DOHH2 (cell line): ENCODE measurements around the gene LHX6.

ENCODE experiments used
- H3F3A ChIP-seq: fragments of 200-600 bp; sonication (generic), shearing (Covaris generic); 2 replicates; pipeline ENCODE4 v1.6.0; 2016; ENCODE audit warnings: antibody characterized with exemption, mild to moderate bottlenecking; ENCODE audit not compliant: control insufficient read depth, insufficient read depth
- H3K27ac ChIP-seq: fragments of 200-600 bp; sonication (generic); 2 replicates; pipeline ENCODE4 v1.5.1; 2014; ENCODE audit warnings: low read depth, mild to moderate bottlenecking, low read length, moderate library complexity
- H3K27me3 ChIP-seq: fragments of 200-600 bp; sonication (generic); 2 replicates; pipeline ENCODE4 v1.6.1; 2014; ENCODE audit warnings: mild to moderate bottlenecking, low read length, mixed read lengths; ENCODE audit not compliant: control insufficient read depth
- H3K36me3 ChIP-seq: fragments of 200-600 bp; sonication (generic); 2 replicates; pipeline ENCODE4 v1.6.1; 2014; ENCODE audit warnings: mild to moderate bottlenecking, low read length, moderate library complexity, mixed read lengths; ENCODE audit not compliant: control insufficient read depth
- H3K4me1 ChIP-seq: fragments of 200-600 bp; sonication (generic); 2 replicates; pipeline ENCODE4 v1.6.1; 2014; ENCODE audit warnings: mild to moderate bottlenecking, low read length, mixed read lengths; ENCODE audit not compliant: control insufficient read depth
- H3K4me2 ChIP-seq: fragments of 200-600 bp; sonication (generic); 2 replicates; pipeline ENCODE4 v1.6.0; 2014; ENCODE audit warnings: mild to moderate bottlenecking, low read length, moderate library complexity
- H3K4me3 ChIP-seq: fragments of 200-600 bp; sonication (generic); 2 replicates; pipeline ENCODE4 v1.5.1; 2014; ENCODE audit warnings: mild to moderate bottlenecking, low read length, mixed read lengths
- H3K79me2 ChIP-seq: fragments of 200-600 bp; sonication (generic); 2 replicates; pipeline ENCODE4 v1.6.1; 2014; ENCODE audit warnings: mild to moderate bottlenecking, low read length, mixed read lengths; ENCODE audit not compliant: control insufficient read depth
- H3K9me2 ChIP-seq: fragments of 200-600 bp; sonication (generic); replicated peaks from 2 replicates; pipeline ENCODE4 v1.6.1; 2014; ENCODE audit warnings: mild to moderate bottlenecking, low read length, mixed read lengths; ENCODE audit not compliant: control insufficient read depth
- H3K9me3 ChIP-seq: fragments of 200-600 bp; sonication (generic); 2 replicates; pipeline ENCODE4 v1.6.1; 2014; ENCODE audit warnings: antibody characterized with exemption, low read length, mixed read lengths; ENCODE audit not compliant: control insufficient read depth, insufficient read depth
- H4K20me1 ChIP-seq: fragments of 200-600 bp; sonication (generic); 2 replicates; pipeline ENCODE4 v1.6.0; 2014; ENCODE audit warnings: low read depth, mild to moderate bottlenecking, antibody characterized with exemption, low read length, moderate library complexity; ENCODE audit not compliant: control insufficient read depth, insufficient read depth
- EZH2phosphoT487 ChIP-seq: fragments of 200-600 bp; sonication (generic); IDR thresholded peaks from 2 replicates; pipeline ENCODE4 v1.6.1; 2017; ENCODE audit warnings: borderline replicate concordance, mild to moderate bottlenecking, antibody characterized with exemption, low read length, moderate library complexity, mixed read lengths
- TF ChIP-seq, protein P1 (sequence below): fragments of 200-600 bp; sonication (generic); IDR thresholded peaks from one replicate; pipeline ENCODE4 v1.5.1; 2014; ENCODE audit warnings: antibody characterized with exemption, mild to moderate bottlenecking, low read depth, low read length; ENCODE audit not compliant: poor library complexity, severe bottlenecking

Gene LHX6

DNA sequence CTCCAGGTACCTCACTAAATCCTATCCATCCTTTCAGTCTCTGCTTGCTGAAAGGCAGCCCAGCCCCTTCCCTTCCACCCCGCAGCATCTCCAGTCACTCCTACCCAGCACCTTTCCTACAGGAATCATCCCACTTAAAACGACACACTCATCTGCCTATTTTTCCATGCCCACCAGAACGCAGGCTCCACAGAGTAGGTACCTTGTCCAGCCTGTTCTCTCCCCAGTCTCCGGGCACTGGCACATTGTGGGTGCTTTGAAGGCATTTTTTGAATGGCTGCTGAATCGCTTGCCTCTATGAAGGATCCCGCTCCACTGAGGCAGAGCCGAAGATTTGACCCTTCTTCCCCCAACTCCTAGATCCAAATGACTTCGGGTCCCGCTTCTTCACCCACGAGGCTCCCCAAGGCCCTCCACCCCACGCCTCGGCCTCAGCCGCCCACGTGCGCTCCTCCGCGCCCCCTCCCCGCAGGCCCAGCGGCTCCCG, 15.6 kb downstream of the LHX6 start:
- Histone ChIP-seq H3K27ac (no peak overlapping the region), H3K4me2 (no peak overlapping the region), H3K79me2 (no peaks in the 10 kb centered on the region), H3K36me3 (no peaks in the 10 kb centered on the region), H3K4me3 (no peak overlapping the region), H3K4me1 (no peaks in the 10 kb centered on the region), H3K9me2 (no peaks in the 10 kb centered on the region), H3K9me3 (no peaks in the 10 kb centered on the region), H3F3A (no peaks in the 10 kb centered on the region), H3K27me3 (peaks cover 7% of the 10 kb centered on the region), H4K20me1 (no peaks in the 10 kb centered on the region)
- no peak for TF ChIP-seq EZH2phosphoT487
- TF ChIP-seq, protein P1, sequence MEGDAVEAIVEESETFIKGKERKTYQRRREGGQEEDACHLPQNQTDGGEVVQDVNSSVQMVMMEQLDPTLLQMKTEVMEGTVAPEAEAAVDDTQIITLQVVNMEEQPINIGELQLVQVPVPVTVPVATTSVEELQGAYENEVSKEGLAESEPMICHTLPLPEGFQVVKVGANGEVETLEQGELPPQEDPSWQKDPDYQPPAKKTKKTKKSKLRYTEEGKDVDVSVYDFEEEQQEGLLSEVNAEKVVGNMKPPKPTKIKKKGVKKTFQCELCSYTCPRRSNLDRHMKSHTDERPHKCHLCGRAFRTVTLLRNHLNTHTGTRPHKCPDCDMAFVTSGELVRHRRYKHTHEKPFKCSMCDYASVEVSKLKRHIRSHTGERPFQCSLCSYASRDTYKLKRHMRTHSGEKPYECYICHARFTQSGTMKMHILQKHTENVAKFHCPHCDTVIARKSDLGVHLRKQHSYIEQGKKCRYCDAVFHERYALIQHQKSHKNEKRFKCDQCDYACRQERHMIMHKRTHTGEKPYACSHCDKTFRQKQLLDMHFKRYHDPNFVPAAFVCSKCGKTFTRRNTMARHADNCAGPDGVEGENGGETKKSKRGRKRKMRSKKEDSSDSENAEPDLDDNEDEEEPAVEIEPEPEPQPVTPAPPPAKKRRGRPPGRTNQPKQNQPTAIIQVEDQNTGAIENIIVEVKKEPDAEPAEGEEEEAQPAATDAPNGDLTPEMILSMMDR, result no peak

DNA sequence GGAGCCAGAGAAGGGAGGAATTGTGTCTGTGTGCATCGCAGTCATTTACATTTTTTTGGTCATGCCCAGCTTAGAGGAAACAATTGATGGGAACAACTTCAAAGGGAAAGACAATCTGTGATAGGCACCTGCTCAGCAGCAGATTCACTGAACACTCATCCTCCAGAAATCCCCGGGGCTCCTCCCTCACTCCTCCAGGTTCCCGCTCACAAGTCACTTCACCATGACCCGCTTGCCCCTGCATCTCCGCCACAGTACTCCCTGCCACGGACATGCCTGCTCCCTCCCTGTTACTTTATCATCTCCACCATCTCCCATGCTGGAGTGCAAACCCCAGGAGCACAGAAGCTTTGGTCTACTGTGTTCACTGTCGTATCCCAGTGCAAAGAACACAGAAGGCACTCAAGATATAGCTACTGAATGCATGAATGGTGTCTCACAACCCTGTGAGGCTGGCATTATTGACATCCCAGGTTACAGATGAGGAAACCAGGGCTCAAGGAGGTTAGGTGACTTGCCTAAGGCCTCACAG, 16.2 kb downstream of the LHX6 start:
- no peaks in the 10 kb centered on the region for H3K9me2 ChIP-seq
- no peaks in the 10 kb centered on the region for H3K79me2 ChIP-seq
- no peak overlapping the region for H3K4me2 ChIP-seq
- H3K9me3 ChIP-seq, result no peaks in the 10 kb centered on the region
- H4K20me1 ChIP-seq, result no peaks in the 10 kb centered on the region
- no peaks in the 10 kb centered on the region for H3K36me3 ChIP-seq
- TF ChIP-seq, protein P1, result no peak
- no peak for TF ChIP-seq EZH2phosphoT487
- no peaks in the 10 kb centered on the region for H3K4me1 ChIP-seq
- no peaks in the 10 kb centered on the region for H3F3A ChIP-seq
- no peak overlapping the region for H3K4me3 ChIP-seq
- peaks cover 6% of the 10 kb centered on the region; the same call in 1 of the 2 replicates for H3K27me3 ChIP-seq
- H3K27ac ChIP-seq, result no peak overlapping the region

DNA sequence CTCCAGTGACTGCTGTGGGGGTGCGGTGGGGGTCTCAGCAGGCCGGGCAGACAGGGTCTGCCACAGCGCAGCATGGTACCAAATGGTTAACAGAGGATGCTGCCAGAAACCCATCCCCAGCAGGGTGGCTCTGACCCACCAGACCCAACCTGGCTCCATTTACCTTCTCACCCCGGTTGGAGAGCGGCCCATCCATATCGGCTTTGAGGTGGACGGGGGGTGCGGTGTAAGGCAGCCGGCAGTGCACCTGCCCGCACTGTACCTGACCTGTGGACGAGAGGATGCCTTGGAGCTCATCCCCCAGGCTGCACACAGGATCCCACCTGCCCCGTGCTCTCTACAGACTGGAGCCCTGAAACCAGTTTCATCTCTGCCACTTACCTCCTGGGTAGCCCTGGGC, 19.3 kb downstream of the LHX6 start:
- Histone ChIP-seq H3K79me2 (no peaks in the 10 kb centered on the region), H3K27me3 (peaks cover 12% of the 10 kb centered on the region; the same call in 1 of the 2 replicates), H3K4me1 (no peaks in the 10 kb centered on the region), H3K27ac (no peak overlapping the region), H4K20me1 (no peaks in the 10 kb centered on the region), H3K9me2 (no peaks in the 10 kb centered on the region), H3K4me2 (no peak overlapping the region), H3K4me3 (no peak overlapping the region), H3F3A (no peaks in the 10 kb centered on the region), H3K36me3 (no peaks in the 10 kb centered on the region), H3K9me3 (no peaks in the 10 kb centered on the region)
- TF ChIP-seq, protein P1, result no peak
- no peak for TF ChIP-seq EZH2phosphoT487
